ENCODE results near the gene PTDSS2.

The PTDSS2 gene

DNA sequence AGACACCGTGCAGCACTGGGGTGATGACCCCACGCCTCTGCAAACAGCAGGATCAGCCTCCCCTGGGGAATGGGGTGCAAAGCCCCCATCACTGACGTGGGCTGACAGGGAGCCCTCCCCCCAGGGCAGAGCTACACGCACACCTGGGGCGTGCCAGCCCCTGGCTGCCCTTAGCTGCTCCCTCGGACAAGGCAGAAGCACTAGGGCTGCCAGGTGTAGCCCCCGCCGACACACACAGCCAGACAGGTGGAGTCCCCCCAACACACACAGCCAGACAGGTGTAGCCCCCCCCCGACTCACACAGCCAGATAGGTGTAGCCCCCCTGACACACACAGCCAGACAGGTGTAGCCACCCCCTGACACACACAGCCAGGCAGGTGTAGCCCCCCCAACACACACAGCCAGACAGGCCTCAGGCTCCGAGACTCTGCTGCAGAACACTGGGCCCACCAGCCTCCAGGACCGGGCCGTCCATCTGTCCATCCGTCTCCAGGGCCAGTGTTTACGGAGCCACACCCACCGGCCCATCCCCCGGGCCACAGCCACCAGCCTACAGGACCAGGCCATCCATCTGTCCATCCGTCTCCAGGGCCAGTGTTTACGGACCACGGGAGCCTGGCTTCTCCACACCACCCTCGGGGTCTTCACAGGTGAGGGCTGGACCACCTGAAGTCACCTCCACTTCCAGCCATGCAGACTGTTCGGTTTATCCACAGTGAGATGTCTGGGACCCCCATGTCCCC is 11.8 kb upstream of the PTDSS2 start:
- no peak for TF ChIP-seq CTCF (IDR thresholded peaks at IDR 0.05; ENCODE audit: control extremely low read depth, extremely low read depth, low read depth, missing control alignments)
- no peak for DNase-seq (ENCODE audit: extremely low spot score)
- CTCF ChIA-PET, result interaction anchor here (0.8 to 2.1 kb wide), 2 partner anchors 10 to 81 kb away, joined by 5 to 7 read pairs; no protein-coding TSS in a partner anchor
- POLR2A ChIA-PET, result no interaction called here

- DNase-seq (ENCODE audit: extremely low spot score), result no peak
- ChIA-PET CTCF (interaction anchor here (0.8 to 2.5 kb wide), 5 partner anchors 9 to 80 kb away, joined by 3 to 15 read pairs (median 5); no protein-coding TSS in a partner anchor), POLR2A (interaction anchor here (0.6 to 1.0 kb wide), 2 partner anchors 9 to 27 kb away, joined by 3 to 5 read pairs; no protein-coding TSS in a partner anchor)
- no peak for TF ChIP-seq CTCF (IDR thresholded peaks at IDR 0.05; ENCODE audit: control extremely low read depth, extremely low read depth, low read depth, missing control alignments)
These were observed 10.6 kb upstream of the PTDSS2 start for GRCh38 chr11:439315-440064.

DNA sequence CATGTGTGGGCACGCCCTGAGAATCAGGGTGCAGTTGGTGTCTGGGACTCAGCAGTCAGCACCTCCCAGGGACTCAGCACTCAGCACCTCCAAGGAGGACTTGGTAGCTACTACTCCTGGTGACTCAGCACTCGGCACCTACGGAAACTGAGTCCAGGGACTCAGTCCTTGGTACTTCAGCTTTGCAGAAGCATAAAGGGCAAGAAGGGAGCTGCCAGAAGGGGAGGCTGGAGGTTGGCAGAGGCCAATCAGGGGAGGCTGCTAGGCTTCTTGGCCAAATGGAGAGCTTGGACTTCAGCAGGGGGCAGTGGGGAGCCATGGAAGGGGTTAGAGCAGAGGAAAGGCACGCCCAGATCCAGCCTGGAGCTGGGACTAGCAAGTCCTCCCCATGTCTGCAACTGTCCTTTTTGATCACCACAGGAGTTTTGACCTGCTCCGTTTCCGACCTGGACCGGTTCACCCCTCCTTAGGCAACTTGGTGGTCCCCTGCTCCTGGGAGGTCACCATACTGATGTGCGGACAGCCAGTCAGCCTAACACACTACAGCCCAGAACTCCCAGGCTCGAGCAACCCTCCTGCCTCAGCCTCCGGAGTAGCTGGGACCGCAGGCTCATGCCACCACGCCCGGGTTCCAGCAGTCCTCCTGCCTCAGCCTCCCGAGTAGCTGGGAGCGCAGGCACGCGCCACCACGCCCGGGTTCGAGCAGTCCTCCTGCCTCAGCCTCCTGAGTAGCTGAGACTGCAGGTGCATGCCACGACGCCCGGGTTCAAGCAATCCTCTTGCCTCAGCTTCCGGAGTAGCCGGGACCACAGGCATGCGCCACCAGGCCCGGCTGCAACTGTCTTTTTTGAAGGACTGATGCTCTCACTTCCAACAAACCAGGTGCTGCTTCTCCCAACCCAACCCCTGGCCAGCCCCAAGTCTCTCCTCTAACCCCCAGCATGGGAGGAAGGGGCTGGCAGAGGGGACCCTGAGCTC is 9.7 kb upstream of the PTDSS2 start:
- DNase-seq (ENCODE audit: extremely low spot score), result no peak
- TF ChIP-seq CTCF (IDR thresholded peaks at IDR 0.05; ENCODE audit: control extremely low read depth, extremely low read depth, low read depth, missing control alignments), result peak; percentile 27
- ChIA-PET POLR2A (interaction anchor here (0.6 kb wide), 2 partner anchors 28 to 220 kb away, joined by 5 to 15 read pairs; no protein-coding TSS in a partner anchor), CTCF (interaction anchor here (0.8 to 2.5 kb wide), 8 partner anchors 8 to 282 kb away, joined by 3 to 15 read pairs (median 3); no protein-coding TSS in a partner anchor)

DNA sequence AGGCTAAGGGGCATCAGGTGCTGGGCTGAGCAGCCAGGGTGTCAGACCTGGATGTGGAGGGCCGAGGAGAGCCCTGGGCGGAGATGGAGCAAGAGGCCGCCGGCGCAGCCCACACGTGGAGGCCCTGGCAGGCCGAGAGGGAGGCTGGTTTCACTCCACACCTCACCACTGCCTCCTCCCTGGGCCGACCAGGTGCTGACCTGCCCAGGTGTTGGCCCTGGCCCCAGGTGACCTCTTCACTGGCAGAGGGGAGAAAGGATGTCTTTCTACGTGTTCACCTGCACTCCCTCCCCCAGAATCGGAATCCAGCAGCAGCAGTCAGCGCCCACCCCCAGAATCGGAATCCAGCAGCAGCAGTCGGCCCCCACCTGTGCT is 9.0 kb upstream of the PTDSS2 start:
- no peak for TF ChIP-seq CTCF (IDR thresholded peaks at IDR 0.05; ENCODE audit: control extremely low read depth, extremely low read depth, low read depth, missing control alignments)
- no peak for DNase-seq (ENCODE audit: extremely low spot score)
- POLR2A ChIA-PET, result no interaction called here
- CTCF ChIA-PET, result interaction anchor here (1.2 to 2.5 kb wide), 4 partner anchors 34 to 80 kb away, joined by 3 to 11 read pairs (median 4); no protein-coding TSS in a partner anchor

- no peak for TF ChIP-seq CTCF (IDR thresholded peaks at IDR 0.05; ENCODE audit: control extremely low read depth, extremely low read depth, low read depth, missing control alignments)
- CTCF ChIA-PET, result interaction anchor here (1.5 to 2.5 kb wide), 2 partner anchors 45 to 77 kb away, joined by 3 to 11 read pairs; no protein-coding TSS in a partner anchor
- POLR2A ChIA-PET, result no interaction called here
- peak; percentile 90 for DNase-seq (ENCODE audit: extremely low spot score)
These were observed 8.4 kb upstream of the PTDSS2 start, which contains the start of gene ANO9 for GRCh38 chr11:441418-442274. ANO9 (minus strand) TSS chr11:442011; CDS start chr11:441926, 85 bp downstream.
